Vagina (tissue), 2 donors: ENCODE results near the gene PARVA. TPM values are rescaled to one million over a fixed set of nuclear protein-coding genes. Genes with fewer than 3 reads are reported as not detected.

Source experiments
- DNase-seq, 2 donors: peaks; one replicate each; pipeline ENCODE4 v3.0.0-alpha.2; 2017; ENCODE audit errors: extremely low spot score in 2 of 2
- H3K27ac ChIP-seq: fragments of 200-600 bp; sonication (generic); one replicate; pipeline ENCODE4 v1.5.1; 2019
- H3K27me3 ChIP-seq: fragments of 200-600 bp; sonication (generic); one replicate; pipeline ENCODE4 v1.5.1; 2019
- H3K36me3 ChIP-seq, 2 donors: fragments of 200-600 bp; sonication (generic); one replicate each; pipeline ENCODE4 v1.5.1; 2017 to 2019
- H3K4me1 ChIP-seq: fragments of 200-600 bp; sonication (generic); one replicate; pipeline ENCODE4 v1.5.1; 2019
- H3K4me3 ChIP-seq, 2 donors: fragments of 200-600 bp; sonication (generic); 1 replicate in 1 of 2; 2 replicates in 1 of 2; pipeline ENCODE4 v1.5.1; 2016 to 2019
- H3K9me3 ChIP-seq: fragments of 200-600 bp; sonication (generic); one replicate; pipeline ENCODE4 v1.5.1; 2019
- POLR2A ChIP-seq, 2 donors: fragments of 450-650 bp; IDR thresholded peaks; one replicate each; pipeline ENCODE4 v1.6.1; 2017; ENCODE audit warnings: antibody characterized with exemption in 2 of 2, mild to moderate bottlenecking in 2 of 2, moderate library complexity in 2 of 2
- POLR2AphosphoS5 ChIP-seq, 2 donors: sonication (generic); formaldehyde crosslinking; IDR thresholded peaks; one replicate each; pipeline ENCODE4 v1.9.0; 2017; ENCODE audit warnings: antibody characterized with exemption in 2 of 2, mild to moderate bottlenecking in 2 of 2, low read depth in 1 of 2; ENCODE audit not compliant: insufficient read depth in 1 of 2
- intact Hi-C: fragments of 100-400 bp; cut with DNase I; formaldehyde crosslinking; loops from one replicate; pipeline ENCODE4 v1.15.1; 2023
- total RNA-seq: library from RNA; depleted of rRNA; stranded (reverse); fragments of >200 nt; gene quantifications from one replicate; pipeline ENCODE4 v1.2.3, GENCODE V29; 2016
- TF ChIP-seq, protein P1 (sequence below), 3 experiments: fragments of 450-650 bp in 2 of 3; fragments of 200-600 bp in 1 of 3; sonication (generic) in 1 of 3; IDR thresholded peaks; one replicate each; pipeline ENCODE4 v1.5.1; 2017 to 2019; ENCODE audit warnings: antibody characterized with exemption in 3 of 3, mild to moderate bottlenecking in 2 of 3, moderate library complexity in 2 of 3

Gene PARVA
- total RNA-seq, 1 donor from 2014 or later: 51.1 TPM

DNA sequence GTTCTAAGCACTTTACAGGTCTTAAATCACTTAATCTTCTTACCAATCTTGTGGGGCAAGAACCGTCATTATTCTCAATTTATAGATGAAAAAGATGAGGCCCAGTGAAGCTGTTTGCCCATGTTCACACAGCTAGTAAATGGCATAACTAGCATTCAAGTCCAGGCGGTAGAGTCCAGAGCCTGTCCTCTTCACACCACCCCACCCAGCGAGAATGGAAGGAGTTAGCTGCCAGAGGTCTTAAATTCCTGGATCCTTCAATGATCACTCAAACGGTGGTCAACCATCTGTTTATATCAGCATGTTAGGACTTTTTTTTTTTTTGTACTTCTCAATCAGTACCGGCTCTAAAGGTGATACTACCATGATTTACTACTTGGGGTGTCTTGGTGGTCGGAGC, 43.3 kb downstream of the PARVA start:
- H3K36me3 ChIP-seq: no peaks in the 10 kb centered on the region
- peaks cover 37% of the 10 kb centered on the region for H3K4me1 ChIP-seq
- DNase-seq: no peak
- no peaks in the 10 kb centered on the region for H3K9me3 ChIP-seq
- no peak overlapping the region for H3K4me3 ChIP-seq
- no peak for TF ChIP-seq POLR2AphosphoS5 (IDR thresholded peaks at IDR 0.05; ENCODE audit: insufficient read depth in 1 of 2, low read depth in 1 of 2)
- TF ChIP-seq, protein P1, sequence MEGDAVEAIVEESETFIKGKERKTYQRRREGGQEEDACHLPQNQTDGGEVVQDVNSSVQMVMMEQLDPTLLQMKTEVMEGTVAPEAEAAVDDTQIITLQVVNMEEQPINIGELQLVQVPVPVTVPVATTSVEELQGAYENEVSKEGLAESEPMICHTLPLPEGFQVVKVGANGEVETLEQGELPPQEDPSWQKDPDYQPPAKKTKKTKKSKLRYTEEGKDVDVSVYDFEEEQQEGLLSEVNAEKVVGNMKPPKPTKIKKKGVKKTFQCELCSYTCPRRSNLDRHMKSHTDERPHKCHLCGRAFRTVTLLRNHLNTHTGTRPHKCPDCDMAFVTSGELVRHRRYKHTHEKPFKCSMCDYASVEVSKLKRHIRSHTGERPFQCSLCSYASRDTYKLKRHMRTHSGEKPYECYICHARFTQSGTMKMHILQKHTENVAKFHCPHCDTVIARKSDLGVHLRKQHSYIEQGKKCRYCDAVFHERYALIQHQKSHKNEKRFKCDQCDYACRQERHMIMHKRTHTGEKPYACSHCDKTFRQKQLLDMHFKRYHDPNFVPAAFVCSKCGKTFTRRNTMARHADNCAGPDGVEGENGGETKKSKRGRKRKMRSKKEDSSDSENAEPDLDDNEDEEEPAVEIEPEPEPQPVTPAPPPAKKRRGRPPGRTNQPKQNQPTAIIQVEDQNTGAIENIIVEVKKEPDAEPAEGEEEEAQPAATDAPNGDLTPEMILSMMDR (IDR thresholded peaks at IDR 0.05): no peak
- intact Hi-C loops: no loop called here
- H3K27me3 ChIP-seq: no peaks in the 10 kb centered on the region
- peak overlapping the region; percentile 24 for H3K27ac ChIP-seq

DNA sequence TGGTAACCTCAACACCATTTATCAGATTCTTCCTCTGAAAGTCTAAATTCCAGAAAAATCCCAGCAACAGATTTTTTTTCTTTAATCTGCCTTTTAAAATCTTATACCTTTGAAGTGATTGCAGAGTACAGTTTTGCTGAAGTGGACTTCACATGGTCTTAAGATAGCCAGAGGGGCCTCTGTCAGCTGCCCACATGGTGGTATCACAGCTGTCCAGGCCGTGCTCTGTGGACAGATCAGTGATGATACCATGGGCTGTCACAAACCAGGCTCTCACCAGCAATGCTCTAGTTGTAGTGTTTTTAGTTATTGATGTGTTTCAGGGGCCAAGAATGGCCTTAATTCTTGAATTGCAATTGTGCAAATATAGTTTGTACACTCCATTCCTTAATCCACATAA, 44.0 kb downstream of the PARVA start:
- TF ChIP-seq, protein P1 (IDR thresholded peaks at IDR 0.05): no peak
- H3K27ac ChIP-seq: peak overlapping the region; percentile 24

DNA sequence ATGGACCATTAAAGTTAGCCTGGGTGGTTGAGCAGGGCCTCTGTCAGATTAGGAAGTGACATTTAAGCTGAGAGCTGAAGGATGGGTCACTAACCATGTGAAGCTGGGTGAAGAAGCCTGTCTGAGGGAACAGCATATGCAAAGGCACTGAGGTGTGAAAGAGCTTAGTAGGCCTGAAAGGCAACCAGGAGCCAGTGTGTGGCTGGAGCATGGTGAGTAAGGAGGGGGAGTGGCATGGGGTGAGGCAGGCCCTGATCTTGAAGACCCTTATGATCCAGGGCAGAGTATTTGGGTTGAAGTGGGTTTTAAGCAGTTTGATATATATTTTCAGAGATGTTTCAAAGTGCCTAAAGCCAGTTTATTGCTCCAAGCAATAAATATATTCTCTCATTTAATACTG, 48.8 kb downstream of the PARVA start:
- TF ChIP-seq, protein P1 (IDR thresholded peaks at IDR 0.05): no peak
- TF ChIP-seq POLR2AphosphoS5 (IDR thresholded peaks at IDR 0.05; ENCODE audit: insufficient read depth in 1 of 2, low read depth in 1 of 2) (no peak), POLR2A (IDR thresholded peaks at IDR 0.05) (no peak)
- Histone ChIP-seq H3K9me3 (no peaks in the 10 kb centered on the region), H3K4me3 (no peak overlapping the region), H3K27ac (no peak overlapping the region), H3K27me3 (no peaks in the 10 kb centered on the region), H3K36me3 (no peaks in the 10 kb centered on the region), H3K4me1 (peaks cover 31% of the 10 kb centered on the region)
- peak in 1 of 2 donors; percentile 67 for DNase-seq
- intact Hi-C loops: no loop called here

More for the DNA sequence above, 44.0 kb downstream of the PARVA start:
- Histone ChIP-seq H3K27me3 (no peaks in the 10 kb centered on the region), H3K4me1 (peaks cover 37% of the 10 kb centered on the region), H3K36me3 (no peaks in the 10 kb centered on the region), H3K4me3 (no peak overlapping the region), H3K9me3 (no peaks in the 10 kb centered on the region)
- intact Hi-C loops: no loop called here
- no peak for DNase-seq

DNA sequence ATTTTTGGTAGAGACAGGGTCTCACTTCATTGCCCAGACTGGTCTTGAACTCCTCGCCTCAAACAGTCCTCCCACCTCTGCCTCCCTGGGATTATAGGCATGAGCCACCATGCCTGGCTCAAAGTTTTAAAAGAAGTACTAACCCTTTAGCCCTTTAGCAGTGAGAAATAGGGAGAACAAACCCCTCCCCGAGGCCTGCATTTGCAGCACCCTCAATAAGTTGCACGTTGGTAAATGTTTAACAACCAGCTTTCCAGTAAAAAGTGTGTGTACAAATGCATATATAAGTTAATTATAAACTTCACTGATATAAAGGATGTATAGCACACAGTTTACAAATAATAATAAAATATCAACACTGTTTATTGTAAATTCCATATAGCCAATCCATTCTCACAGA, 51.8 kb downstream of the PARVA start:
- DNase-seq: no peak
- Histone ChIP-seq H3K27ac (no peak overlapping the region), H3K36me3 (no peaks in the 10 kb centered on the region), H3K4me3 (no peak overlapping the region), H3K27me3 (no peaks in the 10 kb centered on the region), H3K4me1 (peaks cover 55% of the 10 kb centered on the region), H3K9me3 (no peaks in the 10 kb centered on the region)
- intact Hi-C loops: no loop called here
- TF ChIP-seq POLR2A (IDR thresholded peaks at IDR 0.05): no peak
- TF ChIP-seq POLR2AphosphoS5 (IDR thresholded peaks at IDR 0.05; ENCODE audit: insufficient read depth in 1 of 2, low read depth in 1 of 2): no peak
- TF ChIP-seq, protein P1 (IDR thresholded peaks at IDR 0.05): no peak

DNA sequence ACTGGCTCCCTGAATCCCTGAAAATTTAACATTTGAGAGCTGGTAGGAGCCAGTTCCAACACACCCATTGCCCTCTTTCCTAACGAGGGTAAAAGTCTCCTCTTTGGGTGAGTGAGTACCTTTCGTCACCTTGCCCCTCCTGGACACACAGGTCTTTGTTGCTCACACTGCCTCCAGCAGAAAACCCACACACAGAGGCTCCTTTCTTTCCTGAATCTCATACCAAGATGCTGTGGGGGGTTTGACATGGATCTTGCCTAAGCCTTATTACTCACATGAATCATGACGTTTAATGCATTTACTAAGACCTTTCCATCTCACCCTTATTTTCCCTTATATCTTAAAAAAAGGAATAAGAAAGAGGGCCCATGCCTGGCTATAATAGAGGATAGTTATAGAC, 53.0 kb downstream of the PARVA start:
- no peak for DNase-seq
- no peaks in the 10 kb centered on the region for H3K9me3 ChIP-seq
- intact Hi-C loops: no loop called here
- TF ChIP-seq POLR2A (IDR thresholded peaks at IDR 0.05): no peak
- no peak for TF ChIP-seq POLR2AphosphoS5 (IDR thresholded peaks at IDR 0.05; ENCODE audit: insufficient read depth in 1 of 2, low read depth in 1 of 2)
- TF ChIP-seq, protein P1 (IDR thresholded peaks at IDR 0.05): no peak
- peak overlapping the region; percentile 91 for H3K27ac ChIP-seq
- H3K36me3 ChIP-seq: no peaks in the 10 kb centered on the region
- peak overlapping the region in 1 of 2 donors; percentile 3 for H3K4me3 ChIP-seq
- no peaks in the 10 kb centered on the region for H3K27me3 ChIP-seq
- H3K4me1 ChIP-seq: peaks cover 66% of the 10 kb centered on the region
